Hematopoietic multipotent progenitor cell treated with erythropoietin and hydrocortisone succinate and interleukin-3 and kit ligand, for 8 days (in vitro differentiated cells): ENCODE measurements around the gene GATA6.
A peak's percentile ranks its signal among the peaks of the same experiment; 100 is the strongest.
"Not testable (repeated sequence)": the region's sequence is repeated elsewhere in the genome, so short reads cannot be mapped to it uniquely, and the experiment has no call there.

Source experiments
- DNase-seq: peaks from one replicate; pipeline ENCODE4 v3.0.0-alpha.2; 2015

The GATA6 gene

DNA sequence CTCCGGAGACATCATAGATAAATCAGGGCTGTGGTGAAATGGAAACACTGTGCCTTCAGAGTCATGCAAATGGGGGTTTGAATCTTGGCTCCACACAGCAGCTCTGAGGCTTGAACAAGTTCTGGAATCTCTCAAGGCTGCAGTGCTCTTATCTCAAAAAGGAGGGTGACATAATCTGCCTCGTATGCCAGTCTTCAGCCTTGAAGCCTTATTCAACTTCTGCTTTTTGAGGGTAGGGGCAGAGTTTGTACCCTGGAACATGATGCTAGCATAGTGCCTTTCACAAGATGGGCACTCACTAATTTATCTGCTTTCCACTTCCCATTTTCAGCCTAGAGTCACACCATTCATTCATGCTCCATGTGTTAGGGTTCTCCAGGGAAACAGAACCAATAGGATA lies 42.3 kb downstream of the GATA6 start:
- peak; percentile 12 for DNase-seq

DNA sequence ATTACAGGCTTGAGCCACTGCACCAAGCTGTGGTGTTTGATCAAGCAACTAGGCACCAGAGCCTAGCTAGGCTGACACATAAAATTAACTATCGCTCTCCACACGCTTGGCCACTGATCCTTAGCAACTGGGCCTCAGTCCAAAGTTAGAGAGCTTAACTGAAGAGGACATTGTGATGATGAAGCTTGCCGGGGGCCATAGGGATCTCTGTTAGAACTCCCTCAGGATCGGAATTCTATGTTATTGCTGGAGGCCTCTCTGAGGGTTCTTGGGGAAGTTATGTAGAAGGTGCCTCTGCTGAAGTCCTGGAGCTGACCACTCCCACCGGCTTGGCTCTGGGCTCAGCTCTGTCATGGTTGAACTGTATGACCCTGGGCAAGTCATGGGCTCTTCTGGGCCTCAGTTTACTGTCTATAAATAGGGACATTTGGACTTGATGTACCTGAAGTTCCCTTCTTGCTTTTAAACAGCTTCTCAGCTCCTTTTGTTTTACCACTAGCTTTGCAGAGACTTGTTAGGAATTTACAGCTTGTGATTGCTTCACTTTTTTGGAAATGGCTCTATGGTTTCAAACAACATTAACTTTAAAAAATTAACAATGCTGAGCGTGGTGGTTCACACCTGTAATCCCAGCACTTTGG lies 44.1 kb downstream of the GATA6 start:
- no peak for DNase-seq

DNA sequence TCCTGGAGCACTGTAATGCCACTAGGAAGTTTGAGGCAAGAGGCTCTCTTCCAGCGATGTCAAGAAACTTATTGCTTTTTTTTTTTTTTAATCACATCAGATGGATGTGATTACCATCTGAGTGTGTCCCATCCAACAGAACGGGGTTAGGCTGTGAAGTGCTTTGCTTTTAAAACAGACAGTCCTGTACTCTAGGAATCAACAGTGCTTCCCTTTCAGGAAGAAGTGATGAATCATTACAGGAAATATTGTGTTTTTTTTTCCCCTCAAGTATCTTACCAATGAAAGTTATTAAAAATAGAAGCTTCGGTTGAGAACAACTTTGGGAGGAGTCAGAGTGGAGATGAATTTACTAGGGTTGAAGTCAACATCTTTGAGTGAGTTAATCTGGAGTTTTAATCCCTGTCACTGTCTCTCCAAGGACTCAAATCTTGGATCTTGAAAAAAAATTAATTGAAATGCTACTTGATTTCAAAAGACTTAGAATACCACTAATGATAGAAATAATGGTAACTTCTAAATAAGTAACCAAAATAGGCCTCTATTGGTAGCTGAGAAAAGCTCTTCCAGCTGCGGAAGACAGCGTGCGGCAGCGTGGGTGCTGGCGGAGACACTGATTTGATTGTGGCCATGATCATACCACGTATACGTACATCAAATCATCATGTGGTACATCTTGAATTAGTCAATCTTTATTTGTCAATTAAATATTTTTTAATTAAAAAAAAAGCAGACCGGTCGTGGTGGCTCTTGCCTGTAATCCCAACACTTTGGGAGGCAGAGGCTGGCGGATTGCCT lies 45.5 kb downstream of the GATA6 start:
- DNase-seq: no peak

DNA sequence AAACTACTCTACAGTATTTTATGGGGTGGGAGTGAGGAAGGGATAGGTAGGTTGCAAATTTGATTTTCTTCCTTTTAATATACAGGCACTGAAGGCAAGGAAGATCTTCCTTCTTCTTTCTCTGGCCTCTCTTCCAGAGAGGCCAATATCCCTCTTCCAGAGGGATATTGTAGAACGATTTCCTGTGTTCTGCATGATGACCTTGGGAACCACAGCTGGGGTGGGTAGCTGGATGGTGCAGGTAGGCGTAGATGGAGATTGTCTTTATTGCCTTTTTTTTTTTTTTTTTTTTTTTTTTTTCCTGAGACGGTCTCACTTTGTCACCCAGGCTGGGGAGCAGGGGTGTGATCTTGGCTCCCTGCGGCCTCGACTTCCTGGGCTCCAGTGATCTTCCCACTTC lies 49.4 kb downstream of the GATA6 start:
- DNase-seq: no peak

DNA sequence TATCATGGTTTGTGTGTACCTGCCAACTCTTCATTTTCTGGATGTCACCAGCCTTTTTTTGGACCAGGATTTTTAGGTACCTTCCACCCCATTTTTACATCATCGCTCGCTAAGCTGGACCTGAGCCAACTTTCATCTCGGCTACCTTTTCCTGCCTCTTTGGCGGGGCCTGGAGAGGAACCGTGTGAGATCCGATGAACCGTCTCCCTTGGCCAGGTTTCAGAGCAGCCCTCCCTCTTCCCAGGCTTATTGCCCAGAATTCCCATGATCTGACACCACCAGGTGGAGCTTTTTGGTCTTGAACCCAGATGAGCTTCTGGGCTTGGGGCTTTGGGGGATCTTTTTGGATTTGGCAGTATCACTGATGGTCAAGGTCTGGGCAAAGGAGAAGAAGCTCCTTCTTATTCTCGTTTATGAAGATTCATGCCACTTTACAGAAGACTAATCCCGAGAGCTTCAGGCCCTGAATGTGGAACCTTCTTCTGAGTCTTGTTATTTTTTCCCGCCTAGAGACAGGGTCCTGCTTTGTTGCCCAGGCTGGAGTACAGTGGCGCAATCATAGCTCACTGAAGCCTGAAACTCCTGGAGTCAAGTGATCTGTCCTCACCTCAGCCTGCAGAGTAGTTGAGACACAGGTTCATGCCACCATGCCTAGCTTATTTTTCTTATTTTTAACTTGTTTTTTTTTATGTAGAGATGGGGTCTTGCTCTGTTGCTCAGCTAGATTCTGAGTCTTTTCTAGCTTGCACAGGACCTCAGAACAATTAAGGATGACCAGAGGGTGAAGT lies 50.4 kb downstream of the GATA6 start:
- no peak for DNase-seq

DNA sequence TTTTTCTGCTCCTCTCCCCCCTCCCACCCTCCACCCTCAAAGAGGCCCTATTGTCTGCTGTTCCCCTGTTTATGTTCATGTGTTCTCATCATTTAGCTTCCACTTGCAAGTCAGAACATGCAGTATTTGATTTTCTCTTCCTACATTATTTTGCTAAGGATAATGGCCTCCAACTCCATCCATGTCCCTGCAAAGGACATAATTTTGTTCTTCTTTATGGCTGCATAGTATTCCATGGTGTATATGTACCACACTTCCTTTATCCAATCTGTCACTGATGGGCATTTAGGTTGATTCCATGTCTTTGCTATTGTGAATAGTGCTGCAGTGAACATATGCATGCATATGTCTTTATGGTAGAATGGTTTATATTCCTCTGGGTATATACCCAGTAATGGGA lies 51.2 kb downstream of the GATA6 start:
- DNase-seq: not testable (repeated sequence)

DNA sequence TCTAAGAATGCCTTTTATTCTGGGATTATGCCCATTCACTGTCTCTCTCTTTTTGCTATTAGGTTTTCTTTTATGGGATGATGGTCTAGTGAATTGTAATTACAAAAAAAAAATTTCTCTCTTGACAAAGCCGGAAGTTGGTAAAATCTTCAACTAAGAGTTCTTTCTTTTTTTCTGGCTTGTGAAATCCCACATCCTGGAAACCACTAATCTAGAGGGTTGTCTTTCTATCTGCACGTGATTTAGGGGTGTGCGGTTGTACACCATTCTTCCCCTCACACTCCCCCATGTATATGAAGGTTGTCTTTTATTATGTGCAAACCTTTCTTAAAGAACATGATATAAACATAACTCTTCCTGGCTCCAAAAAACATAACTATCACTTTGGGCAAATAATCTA lies 52.0 kb downstream of the GATA6 start:
- DNase-seq: no peak

DNA sequence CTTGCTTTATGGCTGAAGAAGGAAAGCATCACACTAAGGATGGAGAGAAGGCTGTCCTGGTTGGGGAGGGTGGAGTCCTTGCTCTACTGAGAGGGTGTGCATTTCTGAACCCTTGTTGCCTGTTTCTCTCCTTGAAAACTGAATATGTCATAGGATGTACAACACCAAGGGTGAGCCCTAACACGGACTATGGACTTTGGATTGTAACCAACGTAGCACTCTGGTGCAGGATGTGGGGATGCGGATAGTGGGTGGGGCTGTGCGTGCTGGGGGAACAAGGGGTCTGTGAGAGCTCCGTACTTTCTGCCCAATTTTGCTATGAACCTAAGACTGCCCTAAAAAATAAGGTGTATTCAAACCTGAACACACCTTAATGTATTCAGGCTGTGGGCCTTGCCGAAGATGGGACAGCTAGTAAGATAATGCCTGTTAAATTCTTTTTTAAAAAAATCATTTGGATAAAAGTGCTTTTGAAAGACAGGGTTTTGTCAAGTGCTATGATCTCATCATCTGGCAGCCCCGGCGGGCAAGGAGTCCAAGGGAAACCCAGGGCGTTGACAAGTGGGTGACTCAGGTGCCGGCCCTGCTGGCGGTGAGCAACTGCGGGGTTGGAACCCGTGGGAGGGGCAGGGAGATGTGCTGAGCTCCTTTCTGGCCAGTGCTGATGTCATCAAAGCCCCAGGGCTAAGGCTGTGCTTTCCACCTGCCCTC lies 54.0 kb downstream of the GATA6 start:
- DNase-seq: no peak

DNA sequence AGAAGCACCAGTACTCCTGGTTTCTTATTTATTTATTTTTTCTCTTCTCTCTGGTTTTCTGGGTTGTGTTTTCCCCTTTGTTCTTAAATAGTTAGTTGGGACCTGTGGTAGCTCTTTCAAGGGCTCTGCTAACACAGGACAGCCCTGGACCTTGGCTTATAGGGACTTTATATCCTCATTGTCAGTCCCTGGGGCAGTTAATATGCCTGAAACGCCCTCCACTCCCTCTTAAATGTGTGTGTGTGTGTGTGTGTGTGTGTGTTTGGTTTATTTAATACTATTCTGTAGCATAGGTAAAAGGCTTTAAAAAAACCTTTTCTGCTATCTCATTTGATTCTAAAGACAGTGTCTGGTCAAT lies 54.6 kb downstream of the GATA6 start:
- no peak for DNase-seq

DNA sequence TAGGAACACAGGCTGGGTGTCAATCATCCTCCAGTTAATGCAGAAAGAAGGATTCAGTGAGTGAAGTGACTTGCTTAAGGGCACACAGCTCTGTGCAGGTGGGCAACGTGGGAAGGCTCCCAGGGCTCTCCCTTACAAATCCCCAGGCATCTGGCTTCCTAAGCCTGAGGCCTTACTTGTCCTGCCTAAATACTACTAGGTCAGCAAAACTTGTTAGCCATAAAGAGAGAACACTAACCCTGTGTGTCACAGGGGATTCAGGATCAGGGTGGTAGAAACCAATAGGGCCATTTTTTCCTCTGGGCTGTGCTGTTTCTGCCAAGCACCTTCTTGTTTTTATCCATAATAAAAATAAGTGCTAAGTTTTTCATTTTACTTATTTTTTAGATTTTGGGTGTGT lies 55.0 kb downstream of the GATA6 start:
- no peak for DNase-seq

DNA sequence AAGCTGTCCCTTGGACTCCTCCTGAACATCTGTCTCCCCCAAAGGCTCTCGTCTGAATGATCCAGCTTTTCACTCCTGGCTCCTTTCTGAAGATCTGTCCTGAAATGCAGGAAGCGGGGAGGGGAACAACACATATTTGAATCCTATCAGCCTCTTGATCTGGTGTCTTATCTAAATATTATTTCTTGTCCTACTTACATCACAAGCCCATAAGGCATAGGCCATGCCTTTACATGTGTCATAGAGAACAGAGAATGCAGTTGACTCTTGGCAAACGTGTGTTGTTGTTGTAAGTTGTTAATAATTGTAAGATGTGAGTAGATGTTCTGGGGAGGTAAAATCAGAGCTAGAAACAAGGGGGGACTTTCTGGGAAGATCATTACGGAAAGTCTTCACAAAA lies 57.4 kb downstream of the GATA6 start:
- DNase-seq: no peak

DNA sequence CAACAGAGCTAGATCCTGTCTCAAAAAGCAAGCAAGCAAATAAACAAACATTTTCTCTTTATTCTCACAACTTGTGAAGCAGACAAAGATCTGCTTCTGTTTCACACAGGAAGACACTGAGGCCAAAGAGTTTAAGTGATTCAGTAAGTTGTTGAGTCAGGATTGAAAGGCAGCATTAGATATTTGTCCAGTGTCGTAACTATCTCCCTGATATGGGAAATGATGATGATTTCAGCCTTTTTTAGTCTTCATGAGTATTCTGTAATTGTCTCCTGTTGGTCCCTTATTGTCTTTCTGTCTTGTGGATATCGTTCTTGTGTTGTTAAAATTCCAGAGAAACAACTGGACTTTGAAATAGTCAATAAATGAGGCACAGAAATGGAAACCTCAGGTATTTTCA lies 59.6 kb downstream of the GATA6 start:
- DNase-seq: no peak

DNA sequence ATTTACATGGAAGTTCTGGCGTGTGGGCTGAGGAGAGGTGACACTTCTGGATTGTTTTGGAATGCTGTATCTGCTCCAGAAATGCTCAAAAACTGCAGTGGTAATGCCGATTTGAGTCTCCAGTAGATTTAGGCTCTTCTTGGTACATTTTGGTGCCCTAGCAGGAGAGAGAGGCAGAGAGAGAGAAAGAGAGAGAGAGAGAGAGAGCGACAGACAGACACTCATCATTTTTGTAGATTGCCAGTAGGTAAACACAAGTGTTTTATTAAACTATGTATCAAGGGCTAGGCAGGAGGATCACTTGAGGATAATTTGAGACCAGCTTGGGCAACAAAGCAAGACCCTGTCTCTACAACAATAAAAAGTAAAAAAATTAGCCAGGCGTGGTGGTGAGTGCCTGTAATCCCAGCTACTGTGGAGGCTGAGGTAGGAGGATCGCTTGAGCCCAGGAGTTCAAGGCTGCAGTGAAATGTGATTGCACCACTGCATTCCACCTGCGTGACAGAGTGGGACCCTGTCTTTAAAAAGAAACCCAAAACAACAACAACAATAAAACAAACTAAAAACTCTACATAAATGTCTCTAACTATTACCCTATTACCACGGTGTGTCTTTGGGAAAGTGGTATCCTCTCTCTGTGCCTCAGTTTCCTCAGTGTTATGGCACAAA lies 60.2 kb downstream of the GATA6 start:
- DNase-seq: no peak

DNA sequence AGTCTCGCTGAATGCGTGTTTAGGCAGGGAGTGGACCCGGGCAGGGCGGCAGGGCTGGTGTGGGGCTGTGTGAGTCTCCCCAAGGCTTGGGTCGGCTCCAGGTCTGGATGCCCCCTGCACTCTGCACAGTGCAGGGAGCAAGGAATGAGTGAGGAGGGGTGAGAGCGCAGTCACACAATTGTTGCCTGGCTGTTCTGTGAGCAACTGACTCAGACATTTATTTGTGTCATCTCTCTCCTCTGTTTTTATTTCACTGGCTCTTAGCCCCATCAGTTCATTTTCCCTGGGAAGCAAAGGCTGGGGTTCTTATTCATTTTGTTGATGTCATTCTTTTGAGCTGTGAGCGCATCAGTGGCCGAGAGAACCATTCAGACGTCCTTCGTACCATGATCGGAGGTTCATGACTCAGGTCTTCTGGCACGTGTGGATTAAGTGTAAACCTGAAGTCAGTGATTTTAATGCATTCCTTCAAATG lies 61.1 kb downstream of the GATA6 start:
- no peak for DNase-seq

DNA sequence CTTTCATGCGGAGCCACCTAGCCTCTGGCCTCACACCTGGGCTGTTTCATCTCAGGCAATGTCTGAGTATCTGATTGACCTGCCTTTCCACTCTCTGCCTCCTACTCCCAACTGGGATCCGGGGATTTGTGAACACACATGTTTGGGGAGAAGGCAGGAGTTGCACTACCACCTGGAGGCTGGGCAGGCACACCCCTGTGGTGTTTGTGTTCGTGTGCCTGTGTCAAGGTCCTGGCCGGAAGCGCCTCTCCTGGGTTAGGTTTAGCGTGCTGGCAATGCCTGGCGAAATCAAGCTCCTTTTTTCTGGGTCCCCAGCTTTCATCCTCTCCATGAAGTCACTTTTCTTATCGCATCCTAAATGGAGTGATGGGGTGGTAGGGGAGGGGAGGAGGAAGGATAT lies 63.9 kb downstream of the GATA6 start:
- DNase-seq: no peak

DNA sequence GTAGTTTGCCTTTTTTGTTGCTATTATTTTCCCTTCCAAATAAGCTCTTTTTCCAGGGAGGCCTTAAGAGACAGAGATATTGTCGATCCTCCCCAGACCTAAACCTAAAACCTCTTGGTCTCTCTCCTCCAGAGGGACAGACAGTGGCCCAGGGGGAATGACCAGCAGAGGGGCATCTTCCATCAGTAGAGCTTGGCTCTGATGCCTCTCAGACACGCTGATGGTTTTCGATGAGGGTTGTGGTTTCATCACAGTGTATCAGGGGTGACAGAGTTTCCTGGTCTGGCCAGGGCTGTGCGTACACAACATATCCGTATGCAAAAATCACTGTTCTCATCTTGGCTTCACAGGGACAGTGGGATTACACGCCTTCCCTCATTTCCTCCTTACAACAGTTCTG lies 68.6 kb downstream of the GATA6 start:
- no peak for DNase-seq

DNA sequence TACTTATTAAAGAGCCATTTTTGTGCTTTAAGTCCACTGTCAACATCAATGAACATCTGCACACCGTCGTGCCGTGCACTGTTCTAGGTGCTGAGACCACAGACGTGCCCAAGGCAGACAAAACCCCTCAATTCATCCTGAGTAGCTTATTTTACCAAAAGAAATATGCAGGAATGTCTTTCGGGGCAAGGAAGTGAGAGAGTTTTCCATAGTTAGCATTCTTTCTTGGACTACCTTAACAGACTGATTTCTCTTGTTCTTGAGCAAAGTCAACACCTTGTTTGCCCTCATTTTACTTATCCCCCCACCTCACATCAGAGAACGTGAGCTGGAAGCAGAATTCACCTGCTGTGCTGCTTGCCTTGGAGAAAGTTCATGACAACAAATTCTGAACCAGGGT lies 69.3 kb downstream of the GATA6 start:
- DNase-seq: no peak

DNA sequence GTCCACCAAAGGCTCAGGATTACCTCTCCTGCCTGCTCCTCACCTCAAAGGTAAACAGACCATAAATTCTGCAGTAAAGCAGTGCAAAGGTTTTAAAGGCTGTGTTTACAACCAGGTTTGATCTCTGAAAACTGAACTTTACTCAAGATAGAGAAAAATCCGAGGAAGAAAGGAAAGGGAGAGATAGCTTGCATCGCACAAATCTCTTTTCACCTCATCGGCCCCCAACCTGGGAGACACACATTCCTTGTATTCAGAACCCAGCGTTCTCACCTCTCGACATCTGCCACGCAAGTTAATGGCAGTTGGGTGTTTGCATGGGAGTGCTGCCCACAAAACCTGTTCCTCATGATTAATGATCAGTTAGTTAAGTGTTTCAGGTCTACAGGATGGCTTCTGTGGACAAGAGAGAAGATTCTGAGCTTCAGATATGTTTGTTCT lies 72.6 kb downstream of the GATA6 start:
- no peak for DNase-seq

DNA sequence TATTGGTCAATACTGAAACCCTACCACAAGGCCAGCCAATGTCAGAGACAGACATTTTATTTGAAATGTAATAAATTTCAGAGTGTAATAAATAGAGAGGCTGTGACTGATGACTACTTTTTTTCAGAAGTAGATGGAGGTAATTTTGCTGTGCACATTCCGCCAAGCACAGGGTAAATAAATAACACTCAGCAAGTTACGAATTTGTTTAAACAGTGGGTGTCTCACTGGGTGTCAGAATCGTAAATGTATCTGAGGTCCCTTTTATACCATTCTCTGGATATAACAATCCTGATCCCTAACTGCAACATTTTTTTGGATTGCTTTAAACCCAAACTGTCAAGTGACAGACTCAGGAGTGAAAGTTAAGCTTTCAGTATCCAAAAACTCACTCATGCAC lies 74.1 kb downstream of the GATA6 start:
- DNase-seq: no peak

DNA sequence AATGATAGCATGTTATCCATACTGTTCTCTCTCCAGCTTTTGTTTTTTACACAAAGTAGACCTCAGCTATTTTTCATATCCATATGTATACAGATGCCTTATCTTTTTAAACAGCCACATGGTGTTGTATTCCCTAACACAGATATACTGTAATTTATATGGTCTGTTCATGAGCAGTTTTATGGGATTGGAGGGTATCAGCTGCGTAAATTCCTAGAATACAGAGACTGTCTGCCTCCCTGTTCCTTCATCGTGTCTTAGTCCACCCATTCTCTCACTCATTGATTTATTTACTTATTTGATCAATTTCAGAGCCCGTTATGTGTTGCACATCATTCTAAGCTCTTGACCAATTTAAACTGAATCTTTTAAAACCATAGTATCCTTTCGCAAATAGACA lies 80.6 kb downstream of the GATA6 start:
- no peak for DNase-seq

DNA sequence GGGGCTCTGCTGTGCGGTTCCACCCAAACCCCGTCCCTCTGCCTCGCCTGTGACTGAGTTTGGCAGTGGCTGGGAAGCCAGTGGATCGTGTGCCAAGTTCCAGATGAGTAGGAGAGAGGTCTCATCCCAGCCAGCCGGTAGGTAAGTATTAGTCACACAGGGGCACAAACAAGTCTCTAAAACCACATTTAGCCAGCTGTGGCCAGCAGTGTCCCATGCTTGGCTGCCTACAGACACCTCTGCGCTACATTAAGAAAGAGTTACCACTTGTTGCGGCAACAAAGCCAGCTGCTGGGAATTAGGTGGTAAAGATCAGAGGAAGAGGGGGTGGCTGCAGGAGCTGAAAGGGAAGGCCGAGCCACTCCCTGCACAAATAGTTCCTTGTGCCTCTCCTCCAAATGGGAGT lies 81.2 kb downstream of the GATA6 start:
- no peak for DNase-seq
